HepG2 (cell line): ENCODE measurements around the gene HSD3B7. TPM values are rescaled to one million over a fixed set of nuclear protein-coding genes. Genes with fewer than 3 reads are reported as not detected.

Experiments used
- FOXO1 ChIP-seq: sonication (generic); formaldehyde crosslinking; IDR thresholded peaks from 2 replicates; pipeline ENCODE4 v1.4.0; 2020; ENCODE audit warnings: missing genetic modification reagents
- HMG20A ChIP-seq: IDR thresholded peaks from 2 replicates; pipeline ENCODE4 v1.6.1; 2016; ENCODE audit warnings: borderline replicate concordance
- LCORL ChIP-seq, 2 experiments: fragments of 450-650 bp in 1 of 2; sonication (generic) in 1 of 2; formaldehyde crosslinking in 1 of 2; IDR thresholded peaks; 2 replicates each; pipeline versions ENCODE4 v1.5.0 to v1.6.1; 2017 to 2020; ENCODE audit warnings: antibody characterized with exemption in 1 of 2, missing genetic modification reagents in 1 of 2
- MIXL1 ChIP-seq: IDR thresholded peaks from 2 replicates; pipeline ENCODE4 v1.6.1; 2016
- MTA3 ChIP-seq: sonication (generic); formaldehyde crosslinking; IDR thresholded peaks from 2 replicates; pipeline ENCODE4 v1.4.0; 2020; ENCODE audit warnings: missing genetic modification reagents
- NCOA1 ChIP-seq: sonication (generic); formaldehyde crosslinking; IDR thresholded peaks from 2 replicates; pipeline ENCODE4 v1.9.0; 2021; ENCODE audit warnings: missing genetic modification reagents
- NR2F2 ChIP-seq: IDR thresholded peaks from 2 replicates; pipeline ENCODE4 v1.6.1; 2012; ENCODE audit warnings: low read depth, inconsistent platforms, borderline replicate concordance
- POLR2A ChIP-seq, 2 experiments: IDR thresholded peaks; 2 replicates each; pipeline ENCODE4 v1.6.1; 2011; ENCODE audit warnings: low read depth in 2 of 2, low read length in 2 of 2, mild to moderate bottlenecking in 1 of 2, moderate library complexity in 1 of 2; ENCODE audit not compliant: insufficient read depth in 1 of 2
- SMARCE1 ChIP-seq: fragments of 450-650 bp; IDR thresholded peaks from 2 replicates; pipeline ENCODE4 v1.6.1; 2017; ENCODE audit warnings: borderline replicate concordance
- SMYD3 ChIP-seq: sonication (generic); formaldehyde crosslinking; IDR thresholded peaks from 2 replicates; pipeline ENCODE4 v1.8.1; 2023; ENCODE audit warnings: mild to moderate bottlenecking, missing genetic modification reagents
- TBL1XR1 ChIP-seq: fragments of 150-350 bp; IDR thresholded peaks from 2 replicates; pipeline ENCODE4 v1.6.1; 2014; ENCODE audit warnings: borderline replicate concordance, low read length; ENCODE audit not compliant: partially characterized antibody
- ZBTB34 ChIP-seq: sonication (generic); formaldehyde crosslinking; IDR thresholded peaks from 2 replicates; pipeline ENCODE4 v1.8.0; 2022; ENCODE audit warnings: mild to moderate bottlenecking, missing genetic modification reagents
- ZFY ChIP-seq: sonication (generic); formaldehyde crosslinking; IDR thresholded peaks from 2 replicates; pipeline ENCODE4 v1.4.0; 2020; ENCODE audit warnings: missing genetic modification reagents
- ZNF251 ChIP-seq: sonication (generic); formaldehyde crosslinking; IDR thresholded peaks from 2 replicates; pipeline ENCODE4 v1.9.0; 2021; ENCODE audit warnings: mild to moderate bottlenecking, missing genetic modification reagents
- ZNF33B ChIP-seq: sonication (generic); formaldehyde crosslinking; IDR thresholded peaks from 2 replicates; pipeline ENCODE4 v1.5.1; 2020; ENCODE audit warnings: mild to moderate bottlenecking, missing genetic modification reagents
- ZNF350 ChIP-seq: sonication (generic); formaldehyde crosslinking; IDR thresholded peaks from 2 replicates; pipeline ENCODE4 v1.4.0; 2020; ENCODE audit warnings: mild to moderate bottlenecking, low read depth, missing genetic modification reagents, borderline replicate concordance
- ZNF383 ChIP-seq: sonication (generic); formaldehyde crosslinking; IDR thresholded peaks from 2 replicates; pipeline ENCODE4 v1.4.0; 2020; ENCODE audit warnings: missing genetic modification reagents, mild to moderate bottlenecking, borderline replicate concordance
- ZNF616 ChIP-seq: sonication (generic); formaldehyde crosslinking; IDR thresholded peaks from 2 replicates; pipeline ENCODE4 v1.5.0; 2020; ENCODE audit warnings: low read depth, mild to moderate bottlenecking, missing genetic modification reagents
- ZNF678 ChIP-seq: sonication (generic); formaldehyde crosslinking; IDR thresholded peaks from 2 replicates; pipeline ENCODE4 v1.4.0; 2020; ENCODE audit warnings: mild to moderate bottlenecking, missing genetic modification reagents
- polyA plus RNA-seq, 8 experiments: library from polyadenylated mRNA; depleted of rRNA in 3 of 8; stranded (reverse) in 7 of 8; unstranded in 1 of 8; fragments of >200 nt; fragmentation: Illumina TruSeq in 4 of 8; extraction: Trizol in 4 of 8; gene quantifications; 2 replicates each; pipeline versions ENCODE4 v1.2.1 to v1.2.3, GENCODE V29; 2011 to 2016; ENCODE audit warnings: low read depth in 4 of 8, missing spikeins in 1 of 8, mixed read lengths in 1 of 8; ENCODE audit not compliant: insufficient read depth in 1 of 8
- total RNA-seq, 5 experiments: library from RNA; depleted of rRNA; stranded (reverse); fragments of >200 nt; fragmentation: Illumina TruSeq; extraction: Trizol; gene quantifications; 2 replicates each; pipeline ENCODE4 v1.2.3, GENCODE V29; 2016; ENCODE audit warnings: low read depth in 1 of 5
- TF ChIP-seq, protein P1 (sequence below): sonication (generic); formaldehyde crosslinking; IDR thresholded peaks from 2 replicates; pipeline ENCODE4 v1.8.1; 2023; ENCODE audit warnings: missing genetic modification reagents, inconsistent platforms, borderline replicate concordance
- TF ChIP-seq, protein P2 (sequence below): sonication (generic); formaldehyde crosslinking; IDR thresholded peaks from 2 replicates; pipeline ENCODE4 v1.4.0; 2020; ENCODE audit warnings: missing genetic modification reagents
- TF ChIP-seq, protein P3 (sequence below): sonication (generic); formaldehyde crosslinking; IDR thresholded peaks from 2 replicates; pipeline ENCODE4 v1.5.1; 2020; ENCODE audit warnings: missing genetic modification reagents, mild to moderate bottlenecking, borderline replicate concordance

Gene HSD3B7
- total and polyA plus RNA-seq, 2 of the 13 experiments (the other 11 are each of a cell fraction or from before 2014, with no cell fraction given): 32.9 to 69.7 TPM

DNA sequence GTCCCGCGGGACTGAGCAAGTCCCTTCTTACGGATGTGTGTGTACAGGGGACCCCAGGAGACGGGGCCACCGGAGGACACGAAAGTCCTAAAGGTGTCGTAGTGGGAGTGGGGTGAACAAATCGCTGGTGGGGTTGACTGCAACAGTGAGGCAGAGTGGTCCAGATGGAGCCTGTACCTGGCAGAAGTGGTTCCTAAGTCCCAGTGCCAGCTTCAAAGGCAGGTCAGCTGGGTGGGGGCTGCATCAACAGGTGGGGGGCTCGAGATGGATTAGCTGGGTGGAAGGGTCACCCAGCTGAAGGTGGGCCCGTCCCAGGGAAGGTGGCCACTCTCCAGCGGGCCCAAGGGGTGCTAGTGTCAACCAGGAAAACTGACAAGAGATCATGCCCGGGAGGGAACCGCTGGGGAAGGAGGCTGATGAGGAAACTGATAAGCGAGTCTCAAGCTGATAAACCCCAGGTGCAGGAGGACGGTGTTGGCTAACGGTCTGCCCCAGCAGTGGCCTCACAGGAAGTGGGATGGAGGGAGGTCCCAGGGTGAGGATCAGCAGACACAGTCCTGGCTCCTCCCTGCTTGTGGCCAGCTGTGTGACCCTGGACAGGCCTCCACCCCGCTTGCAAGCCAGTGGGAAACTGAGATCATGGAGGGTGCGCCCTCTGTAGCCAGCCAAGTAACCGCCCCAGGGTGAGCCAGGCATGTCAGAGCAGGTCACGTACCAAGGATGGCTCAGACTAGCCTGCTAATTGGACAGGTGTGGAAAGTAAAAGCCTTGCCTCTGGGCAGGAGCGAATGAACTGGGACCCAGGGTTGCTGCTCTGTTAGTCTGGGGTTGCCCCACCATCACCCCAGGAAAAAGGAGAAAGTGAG lies 35.1 kb upstream of the HSD3B7 start (continued):
- TF ChIP-seq ZNF251 (CRISPR knock-in tag) (peak; percentile 93), ZNF350 (peak; percentile 84), HMG20A (CRISPR knock-in tag) (peak; percentile 82; the same call in 1 of the 2 replicates), SMARCE1 (no peak), ZNF33B (CRISPR knock-in tag) (0 out of 2 replicates have a peak, but pooled peaks have one; percentile 4), ZNF383 (CRISPR knock-in tag) (peak; percentile 91; the same call in 1 of the 2 replicates), MIXL1 (CRISPR knock-in tag) (peak; percentile 76), NR2F2 (peak; percentile 52; the same call in 1 of the 2 replicates), ZNF678 (CRISPR knock-in tag) (0 out of 2 replicates have a peak, but pooled peaks have one; percentile 78), ZBTB34 (CRISPR knock-in tag) (0 out of 2 replicates have a peak, but pooled peaks have one; percentile 75), MTA3 (CRISPR knock-in tag) (no peak), NCOA1 (0 out of 2 replicates have a peak, but pooled peaks have one; percentile 72), POLR2A (IDR thresholded peaks at IDR 0.05; ENCODE audit: insufficient read depth in 1 of 2, low read depth in 2 of 2, low read length in 2 of 2) (peak in 1 of 2 experiments; percentile 93; a peak in 2 of 4 replicates), SMYD3 (CRISPR knock-in tag) (peak; percentile 74; the same call in 1 of the 2 replicates), FOXO1 (peak; percentile 86), TBL1XR1 (no peak), ZFY (peak; percentile 77), ZNF616 (no peak; the same call in 1 of the 2 replicates), LCORL (IDR thresholded peaks at IDR 0.05) (no peak), LCORL (CRISPR knock-in tag; IDR thresholded peaks at IDR 0.05) (peak; percentile 96)
- TF ChIP-seq, protein P1, sequence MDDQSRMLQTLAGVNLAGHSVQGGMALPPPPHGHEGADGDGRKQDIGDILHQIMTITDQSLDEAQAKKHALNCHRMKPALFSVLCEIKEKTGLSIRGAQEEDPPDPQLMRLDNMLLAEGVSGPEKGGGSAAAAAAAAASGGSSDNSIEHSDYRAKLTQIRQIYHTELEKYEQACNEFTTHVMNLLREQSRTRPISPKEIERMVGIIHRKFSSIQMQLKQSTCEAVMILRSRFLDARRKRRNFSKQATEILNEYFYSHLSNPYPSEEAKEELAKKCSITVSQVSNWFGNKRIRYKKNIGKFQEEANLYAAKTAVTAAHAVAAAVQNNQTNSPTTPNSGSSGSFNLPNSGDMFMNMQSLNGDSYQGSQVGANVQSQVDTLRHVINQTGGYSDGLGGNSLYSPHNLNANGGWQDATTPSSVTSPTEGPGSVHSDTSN (CRISPR knock-in tag): no peak
- TF ChIP-seq, protein P2, sequence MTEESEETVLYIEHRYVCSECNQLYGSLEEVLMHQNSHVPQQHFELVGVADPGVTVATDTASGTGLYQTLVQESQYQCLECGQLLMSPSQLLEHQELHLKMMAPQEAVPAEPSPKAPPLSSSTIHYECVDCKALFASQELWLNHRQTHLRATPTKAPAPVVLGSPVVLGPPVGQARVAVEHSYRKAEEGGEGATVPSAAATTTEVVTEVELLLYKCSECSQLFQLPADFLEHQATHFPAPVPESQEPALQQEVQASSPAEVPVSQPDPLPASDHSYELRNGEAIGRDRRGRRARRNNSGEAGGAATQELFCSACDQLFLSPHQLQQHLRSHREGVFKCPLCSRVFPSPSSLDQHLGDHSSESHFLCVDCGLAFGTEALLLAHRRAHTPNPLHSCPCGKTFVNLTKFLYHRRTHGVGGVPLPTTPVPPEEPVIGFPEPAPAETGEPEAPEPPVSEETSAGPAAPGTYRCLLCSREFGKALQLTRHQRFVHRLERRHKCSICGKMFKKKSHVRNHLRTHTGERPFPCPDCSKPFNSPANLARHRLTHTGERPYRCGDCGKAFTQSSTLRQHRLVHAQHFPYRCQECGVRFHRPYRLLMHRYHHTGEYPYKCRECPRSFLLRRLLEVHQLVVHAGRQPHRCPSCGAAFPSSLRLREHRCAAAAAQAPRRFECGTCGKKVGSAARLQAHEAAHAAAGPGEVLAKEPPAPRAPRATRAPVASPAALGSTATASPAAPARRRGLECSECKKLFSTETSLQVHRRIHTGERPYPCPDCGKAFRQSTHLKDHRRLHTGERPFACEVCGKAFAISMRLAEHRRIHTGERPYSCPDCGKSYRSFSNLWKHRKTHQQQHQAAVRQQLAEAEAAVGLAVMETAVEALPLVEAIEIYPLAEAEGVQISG (CRISPR knock-in tag): peak; percentile 90
- TF ChIP-seq, protein P3, sequence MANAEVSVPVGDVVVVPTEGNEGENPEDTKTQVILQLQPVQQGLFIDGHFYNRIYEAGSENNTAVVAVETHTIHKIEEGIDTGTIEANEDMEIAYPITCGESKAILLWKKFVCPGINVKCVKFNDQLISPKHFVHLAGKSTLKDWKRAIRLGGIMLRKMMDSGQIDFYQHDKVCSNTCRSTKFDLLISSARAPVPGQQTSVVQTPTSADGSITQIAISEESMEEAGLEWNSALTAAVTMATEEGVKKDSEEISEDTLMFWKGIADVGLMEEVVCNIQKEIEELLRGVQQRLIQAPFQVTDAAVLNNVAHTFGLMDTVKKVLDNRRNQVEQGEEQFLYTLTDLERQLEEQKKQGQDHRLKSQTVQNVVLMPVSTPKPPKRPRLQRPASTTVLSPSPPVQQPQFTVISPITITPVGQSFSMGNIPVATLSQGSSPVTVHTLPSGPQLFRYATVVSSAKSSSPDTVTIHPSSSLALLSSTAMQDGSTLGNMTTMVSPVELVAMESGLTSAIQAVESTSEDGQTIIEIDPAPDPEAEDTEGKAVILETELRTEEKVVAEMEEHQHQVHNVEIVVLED (CRISPR knock-in tag): peak; percentile 67; the same call in 1 of the 2 replicates
